Right atrium auricular region (tissue), 2 donors: ENCODE data around the gene BRD8. TPM values are rescaled to one million over a fixed set of nuclear protein-coding genes. Genes with fewer than 3 reads are reported as not detected.
"Not testable (repeated sequence)": the region's sequence is repeated elsewhere in the genome, so short reads cannot be mapped to it uniquely, and the experiment has no call there.

Experiments
- DNase-seq: peaks from one replicate; pipeline ENCODE4 v3.0.0-alpha.2; 2019; ENCODE audit warnings: low spot score
- H3K27ac ChIP-seq, 2 donors: fragments of 200-600 bp; sonication (generic); 1 replicate in 1 of 2; 2 replicates in 1 of 2; pipeline ENCODE4 v1.5.1; 2016 to 2019
- H3K27me3 ChIP-seq, 2 donors: fragments of 200-600 bp; sonication (generic); one replicate each; pipeline versions ENCODE4 v1.5.1 to v1.6.0; 2017 to 2019
- H3K36me3 ChIP-seq: fragments of 200-600 bp; sonication (generic); one replicate; pipeline ENCODE4 v1.5.1; 2016
- H3K4me1 ChIP-seq, 2 donors: fragments of 200-600 bp; sonication (generic); one replicate each; pipeline versions ENCODE4 v1.5.1 to v1.6.0; 2017 to 2019
- H3K4me3 ChIP-seq, 2 donors: fragments of 200-600 bp; sonication (generic); 1 replicate in 1 of 2; 2 replicates in 1 of 2; pipeline ENCODE4 v1.5.1; 2017 to 2019; ENCODE audit warnings: mild to moderate bottlenecking in 1 of 2, moderate library complexity in 1 of 2
- H3K9me3 ChIP-seq, 2 donors: fragments of 200-600 bp; sonication (generic); one replicate each; pipeline ENCODE4 v1.5.1; 2019
- total RNA-seq, 2 donors: library from RNA; depleted of rRNA; stranded (reverse); fragments of >200 nt; gene quantifications; one replicate each; pipeline ENCODE4 v1.1.0, GENCODE V29; 2016
- TF ChIP-seq, protein P1 (sequence below), 2 donors: fragments of 200-600 bp; sonication (generic); IDR thresholded peaks; one replicate each; pipeline ENCODE4 v1.5.1; 2019; ENCODE audit warnings: antibody characterized with exemption in 2 of 2

Gene BRD8
- total RNA-seq, 2 donors from 2014 or later = 20.2 to 27.3 TPM

DNA sequence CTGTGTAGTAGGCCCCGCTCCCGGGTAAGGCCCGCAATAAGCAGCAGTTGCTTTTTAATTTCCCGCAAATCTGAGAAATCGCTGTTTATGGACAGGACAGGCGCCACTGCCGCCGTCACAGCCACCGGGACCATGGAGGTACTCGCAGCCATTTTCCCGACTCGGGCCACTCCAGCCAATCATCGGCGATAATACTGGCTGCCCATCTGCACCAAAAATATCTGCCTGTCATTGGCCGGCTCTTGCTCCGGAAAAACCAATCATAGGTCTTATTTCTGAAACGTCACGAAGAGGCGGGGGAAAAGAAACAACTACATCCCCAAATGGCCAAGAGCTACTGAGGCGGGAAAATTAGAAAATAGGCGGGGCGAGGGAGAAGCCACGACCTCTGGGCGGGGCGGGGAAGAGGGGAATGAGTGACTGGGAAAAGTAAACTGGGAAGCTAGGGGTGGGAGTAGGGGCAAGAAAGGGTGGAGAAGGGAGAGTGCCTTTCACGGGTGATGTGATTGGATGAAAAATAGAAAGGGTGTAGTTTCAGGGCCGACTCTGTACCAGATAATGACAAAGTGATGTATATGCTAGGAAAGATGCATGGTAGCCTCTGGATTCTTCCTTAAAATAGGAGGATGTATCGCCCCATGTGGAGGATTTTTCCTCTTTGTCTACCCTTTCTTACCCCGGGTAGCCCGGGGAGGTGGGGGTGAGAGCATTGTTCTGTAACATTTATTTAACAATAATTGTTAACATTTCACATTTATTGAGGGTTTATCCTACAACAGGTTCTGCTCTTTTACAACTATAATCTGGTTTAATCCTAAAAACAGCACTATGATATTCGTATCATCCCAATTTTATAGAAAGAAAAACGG lies 35.0 kb upstream of the BRD8 start, which contains the start of gene CDC23:
Gene CDC23, minus strand, starts transcription at position 163 of the 869 bp plus-strand sequence. Its CDS starts 11 bp downstream, at position 152.
- DNase-seq = peak; percentile 96
- Histone ChIP-seq H3K27me3 (no peaks in the 10 kb centered on the region), H3K4me1 (peaks cover 0 to 18% of the 10 kb centered on the region in 2 donors), H3K36me3 (no peaks in the 10 kb centered on the region), H3K9me3 (no peaks in the 10 kb centered on the region), H3K27ac (peak within 1 kb of the TSS; percentile 66 to 85), H3K4me3 (peak within 1 kb of the TSS; percentile 81 to 92)
- TF ChIP-seq, protein P1, sequence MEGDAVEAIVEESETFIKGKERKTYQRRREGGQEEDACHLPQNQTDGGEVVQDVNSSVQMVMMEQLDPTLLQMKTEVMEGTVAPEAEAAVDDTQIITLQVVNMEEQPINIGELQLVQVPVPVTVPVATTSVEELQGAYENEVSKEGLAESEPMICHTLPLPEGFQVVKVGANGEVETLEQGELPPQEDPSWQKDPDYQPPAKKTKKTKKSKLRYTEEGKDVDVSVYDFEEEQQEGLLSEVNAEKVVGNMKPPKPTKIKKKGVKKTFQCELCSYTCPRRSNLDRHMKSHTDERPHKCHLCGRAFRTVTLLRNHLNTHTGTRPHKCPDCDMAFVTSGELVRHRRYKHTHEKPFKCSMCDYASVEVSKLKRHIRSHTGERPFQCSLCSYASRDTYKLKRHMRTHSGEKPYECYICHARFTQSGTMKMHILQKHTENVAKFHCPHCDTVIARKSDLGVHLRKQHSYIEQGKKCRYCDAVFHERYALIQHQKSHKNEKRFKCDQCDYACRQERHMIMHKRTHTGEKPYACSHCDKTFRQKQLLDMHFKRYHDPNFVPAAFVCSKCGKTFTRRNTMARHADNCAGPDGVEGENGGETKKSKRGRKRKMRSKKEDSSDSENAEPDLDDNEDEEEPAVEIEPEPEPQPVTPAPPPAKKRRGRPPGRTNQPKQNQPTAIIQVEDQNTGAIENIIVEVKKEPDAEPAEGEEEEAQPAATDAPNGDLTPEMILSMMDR (IDR thresholded peaks at IDR 0.05) = no peak

DNA sequence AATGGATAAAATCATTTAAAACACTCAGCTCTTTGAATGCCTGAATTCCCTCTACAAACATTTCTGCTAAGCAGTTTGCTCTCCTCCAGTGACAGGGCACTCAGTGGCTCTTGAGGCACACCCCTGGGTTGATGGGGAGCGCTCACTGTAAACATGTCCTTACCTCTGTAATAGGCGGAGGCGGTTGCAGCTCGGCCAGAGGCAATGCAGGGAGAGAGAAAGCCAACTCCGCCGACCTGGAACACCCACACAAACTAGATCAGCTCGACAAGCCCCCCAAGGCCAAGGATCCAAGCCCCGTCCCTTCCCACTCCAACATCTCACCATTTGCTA lies 34.4 kb upstream of the BRD8 start:
- Histone ChIP-seq H3K27ac (peak overlapping the region; percentile 66 to 85), H3K27me3 (no peaks in the 10 kb centered on the region), H3K9me3 (no peaks in the 10 kb centered on the region), H3K4me1 (peaks cover 0 to 18% of the 10 kb centered on the region in 2 donors), H3K4me3 (peak overlapping the region; percentile 81 to 92), H3K36me3 (no peaks in the 10 kb centered on the region)
- DNase-seq = no peak
- TF ChIP-seq, protein P1 (IDR thresholded peaks at IDR 0.05) = no peak

DNA sequence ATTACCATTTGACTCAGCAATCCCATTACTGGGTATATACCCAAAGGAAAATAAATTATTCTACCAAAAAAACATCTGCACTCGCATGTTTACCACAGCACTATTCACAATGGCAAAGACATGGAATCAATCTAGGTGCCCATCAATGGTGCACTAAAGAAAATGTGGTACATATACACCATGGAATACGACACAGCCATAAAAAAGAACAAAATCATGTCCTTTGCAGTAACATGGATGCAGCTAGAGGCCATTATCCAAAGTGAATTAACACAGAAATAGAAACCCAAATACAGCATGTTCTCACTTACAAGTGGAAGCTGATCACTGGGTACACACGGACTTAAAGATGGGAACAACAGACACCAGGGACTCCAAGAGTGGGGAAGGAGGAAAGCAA lies 32.6 kb upstream of the BRD8 start:
- Histone ChIP-seq H3K9me3 (no peaks in the 10 kb centered on the region), H3K4me3 (no peak overlapping the region), H3K36me3 (peaks cover 5% of the 10 kb centered on the region), H3K4me1 (peaks cover 0 to 18% of the 10 kb centered on the region in 2 donors), H3K27me3 (no peaks in the 10 kb centered on the region), H3K27ac (no peak overlapping the region)
- TF ChIP-seq, protein P1 (IDR thresholded peaks at IDR 0.05) = no peak
- DNase-seq = no peak

- H3K4me1 ChIP-seq, H3K4me3 ChIP-seq, H3K9me3 ChIP-seq, H3K27me3 ChIP-seq, H3K27ac ChIP-seq, DNase-seq: not testable (repeated sequence)
- H3K36me3 ChIP-seq = peaks cover 47% of the 10 kb centered on the region
Observed at GRCh38 chr5:138193859-138194258, 15.4 kb upstream of the BRD8 start.

- no peak for DNase-seq
- H3K4me3 ChIP-seq = no peak overlapping the region
- H3K27ac ChIP-seq = no peak overlapping the region
- TF ChIP-seq, protein P1 (IDR thresholded peaks at IDR 0.05) = no peak
- H3K36me3 ChIP-seq = peaks cover 48% of the 10 kb centered on the region
- H3K9me3 ChIP-seq = no peaks in the 10 kb centered on the region
- no peaks in the 10 kb centered on the region for H3K4me1 ChIP-seq
- H3K27me3 ChIP-seq = no peaks in the 10 kb centered on the region
Observed at GRCh38 chr5:138192826-138193225, 14.4 kb upstream of the BRD8 start.

- TF ChIP-seq, protein P1 (IDR thresholded peaks at IDR 0.05) = no peak
- Histone ChIP-seq H3K4me1 (no peaks in the 10 kb centered on the region), H3K36me3 (peaks cover 61% of the 10 kb centered on the region), H3K4me3 (no peak overlapping the region), H3K27me3 (no peaks in the 10 kb centered on the region), H3K9me3 (no peaks in the 10 kb centered on the region), H3K27ac (no peak overlapping the region)
- DNase-seq = no peak
Observed at GRCh38 chr5:138188626-138189025, 10.2 kb upstream of the BRD8 start.
